Esophagus squamous epithelium (tissue), 5 donors: ENCODE data around the gene ZNF407. TPM values are rescaled to one million over a fixed set of nuclear protein-coding genes. Genes with fewer than 3 reads are reported as not detected.

Experiments
- DNase-seq: peaks from one replicate; lab custom pipeline; 2025; lab: John Stamatoyannopoulos, UW
- H3K27ac ChIP-seq, 4 donors: fragments of 200-600 bp; sonication (generic); one replicate each; pipeline ENCODE4 v1.5.1; 2016 to 2019; ENCODE audit warnings: mild to moderate bottlenecking in 1 of 4
- H3K27me3 ChIP-seq, 4 donors: fragments of 200-600 bp; sonication (generic); 1 replicate in 3 of 4; 2 replicates in 1 of 4; pipeline versions ENCODE4 v1.5.1 to v1.6.0; 2017 to 2021; ENCODE audit warnings: antibody characterized with exemption in 1 of 4
- H3K36me3 ChIP-seq, 3 donors: fragments of 200-600 bp; sonication (generic); one replicate each; pipeline ENCODE4 v1.5.1; 2016 to 2019
- H3K4me1 ChIP-seq, 3 donors: fragments of 200-600 bp; sonication (generic); one replicate each; pipeline ENCODE4 v1.5.1; 2017 to 2019
- H3K4me3 ChIP-seq, 4 donors: fragments of 200-600 bp; sonication (generic); 1 replicate in 3 of 4; 2 replicates in 1 of 4; pipeline ENCODE4 v1.5.1; 2016 to 2019; ENCODE audit warnings: mild to moderate bottlenecking in 2 of 4, moderate library complexity in 1 of 4
- H3K9me3 ChIP-seq, 3 donors: fragments of 200-600 bp; sonication (generic); one replicate each; pipeline ENCODE4 v1.5.1; 2016 to 2019
- POLR2A ChIP-seq, 4 donors: fragments of 450-650 bp; IDR thresholded peaks; one replicate each; pipeline ENCODE4 v1.6.1; 2017; ENCODE audit warnings: antibody characterized with exemption in 4 of 4, mild to moderate bottlenecking in 4 of 4, moderate library complexity in 3 of 4
- WGBS, 2 donors: methylation state at CpG; one replicate each; pipeline ENCODE4 v1.1.5; 2018; 5-methylcytosine and 5-hydroxymethylcytosine counted together
- intact Hi-C: fragments of 100-400 bp; cut with DNase I; formaldehyde crosslinking; loops from one replicate; pipeline ENCODE4 v1.15.0; 2022
- total RNA-seq, 4 donors: library from RNA; depleted of rRNA; stranded (reverse); fragments of >200 nt; gene quantifications; one replicate each; pipeline ENCODE4 v1.1.0, GENCODE V29; 2016
- TF ChIP-seq, protein P1 (sequence below), 6 experiments: fragments of 450-650 bp in 4 of 6; fragments of 200-600 bp in 2 of 6; sonication (generic) in 2 of 6; IDR thresholded peaks; one replicate each; pipeline ENCODE4 v1.5.1; 2016 to 2019; ENCODE audit warnings: antibody characterized with exemption in 6 of 6, mild to moderate bottlenecking in 4 of 6, moderate library complexity in 4 of 6
- donor health status: DM: yes; HTN: yes; CAD: no.

Gene ZNF407
- total RNA-seq, 4 donors from 2014 or later: 6.4 to 21.2 (median 13.1) TPM

- Histone ChIP-seq H3K36me3 (no peaks in the 10 kb centered on the region), H3K27me3 (no peaks in the 10 kb centered on the region), H3K4me3 (no peak overlapping the region), H3K4me1 (no peaks in the 10 kb centered on the region), H3K27ac (no peak overlapping the region), H3K9me3 (peaks cover 0 to 9% (median 0%) of the 10 kb centered on the region in 3 donors)
- DNase-seq: no peak
- WGBS, 2 donors: 85 to 92% methylated on average over 10 to 13 of the region's 15 CpGs
- intact Hi-C loops: no loop called here
- TF ChIP-seq POLR2A (IDR thresholded peaks at IDR 0.05): no peak
- TF ChIP-seq, protein P1, sequence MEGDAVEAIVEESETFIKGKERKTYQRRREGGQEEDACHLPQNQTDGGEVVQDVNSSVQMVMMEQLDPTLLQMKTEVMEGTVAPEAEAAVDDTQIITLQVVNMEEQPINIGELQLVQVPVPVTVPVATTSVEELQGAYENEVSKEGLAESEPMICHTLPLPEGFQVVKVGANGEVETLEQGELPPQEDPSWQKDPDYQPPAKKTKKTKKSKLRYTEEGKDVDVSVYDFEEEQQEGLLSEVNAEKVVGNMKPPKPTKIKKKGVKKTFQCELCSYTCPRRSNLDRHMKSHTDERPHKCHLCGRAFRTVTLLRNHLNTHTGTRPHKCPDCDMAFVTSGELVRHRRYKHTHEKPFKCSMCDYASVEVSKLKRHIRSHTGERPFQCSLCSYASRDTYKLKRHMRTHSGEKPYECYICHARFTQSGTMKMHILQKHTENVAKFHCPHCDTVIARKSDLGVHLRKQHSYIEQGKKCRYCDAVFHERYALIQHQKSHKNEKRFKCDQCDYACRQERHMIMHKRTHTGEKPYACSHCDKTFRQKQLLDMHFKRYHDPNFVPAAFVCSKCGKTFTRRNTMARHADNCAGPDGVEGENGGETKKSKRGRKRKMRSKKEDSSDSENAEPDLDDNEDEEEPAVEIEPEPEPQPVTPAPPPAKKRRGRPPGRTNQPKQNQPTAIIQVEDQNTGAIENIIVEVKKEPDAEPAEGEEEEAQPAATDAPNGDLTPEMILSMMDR (IDR thresholded peaks at IDR 0.05): no peak
Observed at GRCh38 chr18:75104483-75104882, 506.8 kb downstream of the ZNF407 start.

- no peak for TF ChIP-seq POLR2A (IDR thresholded peaks at IDR 0.05)
- TF ChIP-seq, protein P1 (IDR thresholded peaks at IDR 0.05): no peak
- H3K27ac ChIP-seq: no peak overlapping the region
- WGBS, 2 donors: 81 to 89% methylated on average over 9 to 15 of the region's 15 CpGs
Observed at GRCh38 chr18:75105551-75106254, 508.0 kb downstream of the ZNF407 start.

GRCh38 chr18:75106746-75107145, 509.1 kb downstream of the ZNF407 start:
- H3K27me3 ChIP-seq: peaks cover 0 to 4% (median 0%) of the 10 kb centered on the region in 4 donors
- no peak for DNase-seq

More at GRCh38 chr18:75105551-75106254, 508.0 kb downstream of the ZNF407 start:
- peaks cover 0 to under 1% (median 0%) of the 10 kb centered on the region in 4 donors for H3K27me3 ChIP-seq
- H3K9me3 ChIP-seq: peaks cover 0 to 9% (median 0%) of the 10 kb centered on the region in 3 donors
- DNase-seq: no peak
- intact Hi-C loops: no loop called here
- H3K4me1 ChIP-seq: no peaks in the 10 kb centered on the region
- no peak overlapping the region for H3K4me3 ChIP-seq
- H3K36me3 ChIP-seq: no peaks in the 10 kb centered on the region

DNA sequence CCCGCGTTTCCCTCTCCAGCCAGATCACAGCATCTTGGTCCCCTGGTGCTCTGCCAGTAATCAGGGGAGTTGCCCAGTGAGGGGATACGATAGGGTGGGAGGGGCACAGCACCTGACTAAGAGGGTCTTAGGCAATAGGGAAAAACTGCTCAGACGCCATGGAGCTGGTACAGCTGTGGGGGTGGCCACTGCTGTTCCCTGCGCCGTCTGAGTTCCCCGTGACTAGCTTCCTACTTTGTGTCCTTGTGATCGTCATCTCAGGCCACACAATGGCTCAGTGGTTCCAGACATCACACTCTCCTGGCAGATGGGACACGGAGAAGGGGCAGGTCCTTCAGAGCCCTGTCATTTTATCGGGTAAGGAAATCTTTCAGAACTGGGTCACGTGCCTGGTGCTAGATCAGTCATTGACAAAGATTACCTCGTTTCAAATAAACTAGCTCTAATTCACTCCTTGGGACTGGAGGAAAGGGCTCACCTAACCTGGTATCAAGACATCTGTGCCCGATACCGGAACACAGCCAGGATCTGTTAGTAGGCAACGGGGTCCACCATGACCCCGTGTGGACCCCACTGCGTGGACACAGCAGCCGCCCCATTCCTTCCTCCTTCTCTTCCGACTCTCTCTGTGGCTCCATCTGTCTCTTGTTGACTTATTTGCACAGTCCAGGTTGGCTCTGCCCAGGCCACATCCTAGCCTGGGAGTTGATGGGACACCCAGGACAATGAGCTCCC, 509.7 kb downstream of the ZNF407 start:
- intact Hi-C loops: no loop called here
- no peaks in the 10 kb centered on the region for H3K9me3 ChIP-seq
- no peak overlapping the region for H3K4me3 ChIP-seq
- H3K27me3 ChIP-seq: peaks cover 0 to 7% (median 0%) of the 10 kb centered on the region in 4 donors
- TF ChIP-seq, protein P1 (IDR thresholded peaks at IDR 0.05): no peak
- no peak for TF ChIP-seq POLR2A (IDR thresholded peaks at IDR 0.05)
- WGBS, 2 donors: 72 to 79% methylated on average over 10 of the region's 19 CpGs
- H3K4me1 ChIP-seq: no peaks in the 10 kb centered on the region
- no peak overlapping the region for H3K27ac ChIP-seq
- H3K36me3 ChIP-seq: no peaks in the 10 kb centered on the region
- no peak for DNase-seq

More at GRCh38 chr18:75106746-75107145, 509.1 kb downstream of the ZNF407 start:
- Histone ChIP-seq H3K36me3 (no peaks in the 10 kb centered on the region), H3K4me3 (no peak overlapping the region), H3K4me1 (no peaks in the 10 kb centered on the region), H3K27ac (no peak overlapping the region), H3K9me3 (peaks cover 0 to 1% (median 0%) of the 10 kb centered on the region in 3 donors)
- WGBS, 2 donors: 88 to 93% methylated on average over 5 to 8 of the region's 13 CpGs
- no peak for TF ChIP-seq POLR2A (IDR thresholded peaks at IDR 0.05)
- intact Hi-C loops: no loop called here

DNA sequence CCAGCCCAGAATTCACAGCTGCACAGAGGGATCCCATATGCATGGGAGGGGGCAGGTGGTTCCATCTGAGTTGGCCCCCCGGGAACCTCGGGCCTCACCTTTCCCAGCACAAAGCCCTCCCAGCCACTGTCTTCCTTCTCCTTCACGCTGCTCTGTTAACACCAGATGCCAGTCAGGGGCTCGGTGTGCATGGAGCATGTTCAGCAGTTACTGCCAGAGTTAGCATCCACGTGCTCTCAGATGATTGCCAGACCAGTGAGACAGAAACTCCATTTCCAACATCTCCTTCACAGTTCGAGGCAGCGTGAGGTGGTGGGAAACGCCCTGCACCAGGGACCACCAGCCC, 510.2 kb downstream of the ZNF407 start:
- intact Hi-C loops: no loop called here
- TF ChIP-seq POLR2A (IDR thresholded peaks at IDR 0.05): no peak
- TF ChIP-seq, protein P1 (IDR thresholded peaks at IDR 0.05): no peak
- 80 to 90% methylated on average over 1 to 8 of the region's 8 CpGs for WGBS, 2 donors

More for the DNA sequence above, 510.2 kb downstream of the ZNF407 start:
- peaks cover 0 to 8% (median 0%) of the 10 kb centered on the region in 4 donors for H3K27me3 ChIP-seq
- DNase-seq: no peak
- no peaks in the 10 kb centered on the region for H3K4me1 ChIP-seq
- no peak overlapping the region for H3K4me3 ChIP-seq
- H3K9me3 ChIP-seq: no peaks in the 10 kb centered on the region
- H3K27ac ChIP-seq: no peak overlapping the region
- H3K36me3 ChIP-seq: no peaks in the 10 kb centered on the region
